Islet precursor cell (in vitro differentiated cells): ENCODE data around the gene LANCL3.
A peak's percentile ranks its signal among the peaks of the same experiment; 100 is the strongest.
"Not testable (repeated sequence)": the region's sequence is repeated elsewhere in the genome, so short reads cannot be mapped to it uniquely, and the experiment has no call there.

ENCODE experiments used
- DNase-seq: peaks from one replicate; pipeline ENCODE4 v3.0.0-alpha.2; 2018

LANCL3 gene

GRCh38 chrX:37571426-37572107 is at the start of gene LANCL3:
LANCL3 (plus strand) TSS chrX:37571661; CDS start chrX:37571871, 210 bp downstream.
- DNase-seq: peak; percentile 58

- not testable (repeated sequence) for DNase-seq
Observed at GRCh38 chrX:37523673-37524072, 47.8 kb upstream of the LANCL3 start.

GRCh38 chrX:37541991-37542390 is 29.5 kb upstream of the LANCL3 start:
- DNase-seq: no peak

- DNase-seq: no peak
Observed at GRCh38 chrX:37542791-37543190, 28.7 kb upstream of the LANCL3 start.

GRCh38 chrX:37543324-37543723 is 28.1 kb upstream of the LANCL3 start:
- DNase-seq: no peak

GRCh38 chrX:37544531-37544930 is 26.9 kb upstream of the LANCL3 start:
- not testable (repeated sequence) for DNase-seq

- DNase-seq: no peak
Observed at GRCh38 chrX:37545066-37545465, 26.4 kb upstream of the LANCL3 start.

- DNase-seq: not testable (repeated sequence)
Observed at GRCh38 chrX:37549619-37550018, 21.8 kb upstream of the LANCL3 start.

- DNase-seq: no peak
Observed at GRCh38 chrX:37553476-37553875, 18.0 kb upstream of the LANCL3 start.

- DNase-seq: not testable (repeated sequence)
Observed at GRCh38 chrX:37565254-37565653, 6.2 kb upstream of the LANCL3 start.

GRCh38 chrX:37570349-37570748 is 1.1 kb upstream of the LANCL3 start:
- not testable (repeated sequence) for DNase-seq

- peak; percentile 72 for DNase-seq
Observed at GRCh38 chrX:37572108-37572587, 687 bp downstream of the LANCL3 start.

GRCh38 chrX:37573121-37573520 is 1.7 kb downstream of the LANCL3 start:
- DNase-seq: not testable (repeated sequence)

GRCh38 chrX:37578045-37578444 is 6.6 kb downstream of the LANCL3 start:
- no peak for DNase-seq

GRCh38 chrX:37580080-37580479 is 8.6 kb downstream of the LANCL3 start:
- no peak for DNase-seq

GRCh38 chrX:37587337-37587736 is 15.9 kb downstream of the LANCL3 start:
- not testable (repeated sequence) for DNase-seq

GRCh38 chrX:37590047-37590446 is 18.6 kb downstream of the LANCL3 start:
- DNase-seq: no peak

GRCh38 chrX:37594755-37595382 is 23.4 kb downstream of the LANCL3 start:
- no peak for DNase-seq

GRCh38 chrX:37599729-37600128 is 28.3 kb downstream of the LANCL3 start:
- DNase-seq: no peak

- DNase-seq: no peak
Observed at GRCh38 chrX:37603938-37604409, 32.5 kb downstream of the LANCL3 start.

- no peak for DNase-seq
Observed at GRCh38 chrX:37607243-37607642, 35.8 kb downstream of the LANCL3 start.

GRCh38 chrX:37608156-37608555 is 36.7 kb downstream of the LANCL3 start:
- no peak for DNase-seq

- DNase-seq: no peak
Observed at GRCh38 chrX:37609727-37610126, 38.3 kb downstream of the LANCL3 start.

- no peak for DNase-seq
Observed at GRCh38 chrX:37613933-37614332, 42.5 kb downstream of the LANCL3 start.
